GM13976 (cell line): Measurements from ENCODE around the gene OR1L6.

Experiments
- DNase-seq: peaks from one replicate; pipeline ENCODE4 v3.0.0; 2012; ENCODE audit warnings: low spot score
- in situ Hi-C: fragments of 300-500 bp; cut with MboI; formaldehyde crosslinking; loops from one replicate; pipeline ENCODE4 v1.12.0; 2022; ENCODE audit warnings: low sequenced_read_pairs, mixed read lengths, inconsistent platforms; ENCODE audit not compliant: unreplicated experiment
- TF ChIP-seq, protein P1 (sequence below): IDR thresholded peaks from 2 replicates; pipeline ENCODE4 v1.5.1; 2012; ENCODE audit warnings: borderline replicate concordance, mild to moderate bottlenecking; ENCODE audit not compliant: insufficient read depth; ENCODE audit errors: extremely low read depth, missing control alignments, control extremely low read depth

The OR1L6 gene, protein sequence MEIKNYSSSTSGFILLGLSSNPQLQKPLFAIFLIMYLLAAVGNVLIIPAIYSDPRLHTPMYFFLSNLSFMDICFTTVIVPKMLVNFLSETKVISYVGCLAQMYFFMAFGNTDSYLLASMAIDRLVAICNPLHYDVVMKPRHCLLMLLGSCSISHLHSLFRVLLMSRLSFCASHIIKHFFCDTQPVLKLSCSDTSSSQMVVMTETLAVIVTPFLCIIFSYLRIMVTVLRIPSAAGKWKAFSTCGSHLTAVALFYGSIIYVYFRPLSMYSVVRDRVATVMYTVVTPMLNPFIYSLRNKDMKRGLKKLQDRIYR

DNA sequence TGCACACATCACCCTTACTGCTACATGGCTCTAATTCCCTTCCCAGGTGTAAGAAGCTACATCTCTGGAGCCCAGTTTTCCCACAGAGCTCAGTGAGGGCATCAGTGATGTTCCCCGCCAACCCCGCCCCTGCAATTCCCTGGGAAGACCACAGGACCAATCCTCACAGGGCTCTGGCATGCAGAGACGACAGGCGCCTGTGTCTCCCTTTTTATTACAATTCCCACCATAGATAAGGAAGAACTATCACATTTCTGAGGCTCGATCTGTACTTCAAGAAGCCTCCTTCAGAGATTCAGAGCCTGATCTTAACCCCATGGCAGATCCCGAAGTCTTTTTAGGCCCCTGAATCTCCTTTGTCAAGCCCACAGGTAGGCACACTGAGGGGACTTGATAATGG lies at the start of gene OR1L6:
TSS of gene OR1L6 (plus strand) at position 301 of the 400 bp plus-strand sequence. CDS start 7,545 bp downstream, outside the sequence.
- TF ChIP-seq, protein P1, sequence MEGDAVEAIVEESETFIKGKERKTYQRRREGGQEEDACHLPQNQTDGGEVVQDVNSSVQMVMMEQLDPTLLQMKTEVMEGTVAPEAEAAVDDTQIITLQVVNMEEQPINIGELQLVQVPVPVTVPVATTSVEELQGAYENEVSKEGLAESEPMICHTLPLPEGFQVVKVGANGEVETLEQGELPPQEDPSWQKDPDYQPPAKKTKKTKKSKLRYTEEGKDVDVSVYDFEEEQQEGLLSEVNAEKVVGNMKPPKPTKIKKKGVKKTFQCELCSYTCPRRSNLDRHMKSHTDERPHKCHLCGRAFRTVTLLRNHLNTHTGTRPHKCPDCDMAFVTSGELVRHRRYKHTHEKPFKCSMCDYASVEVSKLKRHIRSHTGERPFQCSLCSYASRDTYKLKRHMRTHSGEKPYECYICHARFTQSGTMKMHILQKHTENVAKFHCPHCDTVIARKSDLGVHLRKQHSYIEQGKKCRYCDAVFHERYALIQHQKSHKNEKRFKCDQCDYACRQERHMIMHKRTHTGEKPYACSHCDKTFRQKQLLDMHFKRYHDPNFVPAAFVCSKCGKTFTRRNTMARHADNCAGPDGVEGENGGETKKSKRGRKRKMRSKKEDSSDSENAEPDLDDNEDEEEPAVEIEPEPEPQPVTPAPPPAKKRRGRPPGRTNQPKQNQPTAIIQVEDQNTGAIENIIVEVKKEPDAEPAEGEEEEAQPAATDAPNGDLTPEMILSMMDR: no peak
- DNase-seq: no peak
- in situ Hi-C loops: no loop called here

DNA sequence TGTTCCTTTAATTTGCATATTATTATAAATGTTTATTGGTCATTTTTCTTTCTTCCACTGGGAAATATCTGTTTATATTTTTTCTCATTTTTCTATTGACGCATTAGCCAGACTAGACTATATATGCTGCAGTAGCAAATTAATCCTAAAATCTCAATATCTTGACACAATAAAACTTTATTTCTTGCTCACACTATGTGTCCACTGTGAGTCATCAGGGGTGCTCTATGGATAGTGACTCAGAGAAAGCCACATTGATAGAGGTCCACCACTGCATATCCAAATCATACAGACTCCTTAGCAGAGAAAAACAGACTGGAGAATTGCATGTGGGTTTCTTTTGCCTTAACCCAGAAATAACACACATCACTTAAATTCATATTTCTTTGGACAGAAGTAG lies 46.4 kb upstream of the OR1L6 start:
- no peak for DNase-seq
- TF ChIP-seq, protein P1: no peak
- in situ Hi-C loops: no loop called here

DNA sequence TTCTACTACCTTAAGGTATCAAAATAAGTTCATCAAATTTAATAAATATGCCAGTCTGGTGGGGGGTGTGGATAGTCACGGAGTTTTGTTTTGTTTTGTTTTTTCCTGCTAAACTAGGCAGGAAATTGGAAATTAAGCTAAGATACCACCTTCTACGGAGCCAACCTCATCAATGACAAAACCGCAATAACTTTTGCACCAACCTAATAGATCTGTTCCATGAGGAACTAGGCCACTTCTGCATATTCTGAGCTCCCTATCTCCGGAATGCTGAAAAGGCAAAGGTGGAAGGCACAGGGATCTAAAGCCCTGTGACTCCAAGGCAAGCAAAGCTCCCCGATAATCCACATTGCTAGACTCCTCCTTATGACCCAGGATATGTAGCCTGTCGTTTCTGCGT lies 24.1 kb upstream of the OR1L6 start:
- TF ChIP-seq, protein P1: no peak
- no peak for DNase-seq
- in situ Hi-C loops: no loop called here

DNA sequence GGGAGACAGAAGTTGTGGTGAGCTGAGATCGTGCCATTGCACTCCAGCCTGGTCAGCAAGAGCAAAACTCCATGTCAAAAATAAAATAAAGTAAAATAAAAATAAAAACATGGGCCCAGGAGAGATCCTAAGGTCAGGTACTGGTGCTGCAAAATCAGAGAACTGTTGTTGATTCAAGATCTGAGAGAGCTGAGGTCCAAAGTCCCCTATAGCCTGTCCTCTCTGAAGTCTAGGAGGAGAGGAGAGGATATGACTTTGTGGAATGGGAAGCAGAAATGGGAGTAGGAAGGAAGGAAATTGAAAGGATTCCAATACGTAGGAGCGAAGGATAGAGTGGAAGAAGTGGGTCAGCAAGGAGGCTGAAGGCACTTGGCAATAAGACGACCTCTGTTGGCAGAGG lies 22.9 kb upstream of the OR1L6 start:
- TF ChIP-seq, protein P1: no peak
- no peak for DNase-seq
- in situ Hi-C loops: no loop called here

DNA sequence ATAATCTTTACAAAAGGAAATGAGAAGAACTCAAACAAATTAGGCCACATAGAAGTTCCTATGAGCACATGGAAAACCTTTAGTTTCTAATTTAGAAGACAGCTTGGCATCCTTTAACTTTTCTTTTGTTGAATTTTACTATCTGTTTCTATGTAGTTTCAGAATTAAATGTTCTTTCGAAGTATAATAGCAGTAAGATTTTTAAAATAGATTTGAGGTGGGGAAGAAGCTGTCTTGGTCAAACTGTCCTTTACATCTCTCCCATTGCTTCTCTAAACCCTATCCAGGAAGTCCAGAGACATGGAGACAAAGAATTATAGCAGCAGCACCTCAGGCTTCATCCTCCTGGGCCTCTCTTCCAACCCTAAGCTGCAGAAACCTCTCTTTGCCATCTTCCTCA lies 18.4 kb upstream of the OR1L6 start, which contains the start of gene OR1L4:
TSS of gene OR1L4 (plus strand) at position 301 of the 400 bp plus-strand sequence. CDS start at position 301, 0 bp downstream.
- TF ChIP-seq, protein P1: no peak
- in situ Hi-C loops: no loop called here
- DNase-seq: no peak

DNA sequence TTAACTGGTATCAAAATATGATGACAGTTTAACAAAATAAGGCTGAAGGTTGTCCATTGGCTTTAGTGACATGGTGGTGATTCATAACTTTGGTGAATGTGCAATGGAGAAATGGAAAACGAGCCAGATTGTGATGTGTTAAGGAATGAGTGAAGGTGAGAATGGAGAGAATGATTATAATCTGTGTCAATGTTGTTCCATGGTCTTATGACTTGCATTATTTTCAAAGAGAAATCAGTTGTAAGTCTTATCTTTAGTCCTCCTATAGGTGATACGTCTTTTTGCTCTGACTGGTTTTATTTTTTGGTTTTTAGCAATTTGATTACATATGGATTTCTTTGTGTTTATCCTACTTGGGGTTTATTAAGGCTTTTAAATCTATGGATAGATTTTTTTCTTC lies 12.7 kb downstream of the OR1L6 start:
- TF ChIP-seq, protein P1: no peak
- no peak for DNase-seq
- in situ Hi-C loops: no loop called here
